Colonic mucosa (tissue), 4 donors: ENCODE data around the gene TMPRSS7. TPM values are rescaled to one million over a fixed set of nuclear protein-coding genes. Genes with fewer than 3 reads are reported as not detected.
"Not testable (repeated sequence)": the region's sequence is repeated elsewhere in the genome, so short reads cannot be mapped to it uniquely, and the experiment has no call there.

Experiments
- DNase-seq: peaks from one replicate; pipeline ENCODE4 v3.0.0-alpha.2; 2020
- H3K27ac ChIP-seq: fragments of 200-600 bp; one replicate; pipeline ENCODE4 v1.8.0; 2021
- H3K27me3 ChIP-seq: fragments of 200-600 bp; one replicate; pipeline ENCODE4 v1.8.0; 2021
- H3K36me3 ChIP-seq: fragments of 200-600 bp; one replicate; pipeline ENCODE4 v1.8.0; 2021
- H3K4me1 ChIP-seq: fragments of 200-600 bp; one replicate; pipeline ENCODE4 v1.8.0; 2021; ENCODE audit warnings: mild to moderate bottlenecking
- H3K4me3 ChIP-seq: fragments of 200-600 bp; one replicate; pipeline ENCODE4 v1.8.0; 2021
- H3K9ac ChIP-seq, 2 donors: one replicate each; pipeline ENCODE4 v1.7.0; 2013; ENCODE audit warnings: control low read depth in 2 of 2, low read depth in 2 of 2, low read length in 2 of 2
- H3K9me3 ChIP-seq: fragments of 200-600 bp; one replicate; pipeline ENCODE4 v1.8.0; 2021
- intact Hi-C: fragments of 100-400 bp; cut with DNase I; formaldehyde crosslinking; loops from one replicate; pipeline ENCODE4 v1.14.1; 2022
- total RNA-seq, 2 donors: library from RNA; stranded (reverse); fragmentation: NEBNext Ultra II Directional in 1 of 2; extraction: Animal tissue kit (Norgen Biotek cat#: 25700) in 1 of 2; gene quantifications; one replicate each; pipeline ENCODE4 v1.2.1, GENCODE V29; 2021
- TF ChIP-seq, protein P1 (sequence below): fragments of 200-600 bp; IDR thresholded peaks from one replicate; pipeline ENCODE4 v1.8.0; 2022; ENCODE audit warnings: antibody characterized with exemption, mild to moderate bottlenecking
- donor health status: healthy.
- donor health status: DM: no; HTN: no; CAD: no.
- donor health status: DM: no; HTN: no; CAD: no.

Gene TMPRSS7
- total RNA-seq, 2 donors from 2014 or later = not detected

DNA sequence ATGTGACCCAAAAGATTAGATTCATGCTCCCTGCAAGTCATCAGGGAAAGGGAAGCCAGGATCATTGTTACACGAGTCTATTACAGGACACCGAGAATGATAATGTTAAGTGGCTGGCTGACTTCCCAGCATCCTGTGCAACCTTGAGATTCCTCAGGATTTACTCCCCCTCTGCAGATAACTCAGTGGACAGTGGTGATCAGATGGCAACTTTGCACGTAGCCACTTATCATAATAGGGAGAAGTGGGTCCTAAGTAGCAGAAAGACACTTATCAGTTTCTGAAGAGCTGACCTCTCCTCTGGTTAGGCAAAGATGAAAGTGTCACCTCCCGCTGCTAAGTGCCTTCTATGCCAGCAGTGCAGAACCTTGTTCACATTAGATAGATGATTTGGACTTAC, 6.7 kb upstream of the TMPRSS7 start:
- Histone ChIP-seq H3K36me3 (no peaks in the 10 kb centered on the region), H3K4me3 (no peak overlapping the region), H3K9ac (no peak overlapping the region), H3K27me3 (no peaks in the 10 kb centered on the region), H3K9me3 (no peaks in the 10 kb centered on the region), H3K4me1 (no peaks in the 10 kb centered on the region), H3K27ac (no peak overlapping the region)
- no peak for DNase-seq
- TF ChIP-seq, protein P1, sequence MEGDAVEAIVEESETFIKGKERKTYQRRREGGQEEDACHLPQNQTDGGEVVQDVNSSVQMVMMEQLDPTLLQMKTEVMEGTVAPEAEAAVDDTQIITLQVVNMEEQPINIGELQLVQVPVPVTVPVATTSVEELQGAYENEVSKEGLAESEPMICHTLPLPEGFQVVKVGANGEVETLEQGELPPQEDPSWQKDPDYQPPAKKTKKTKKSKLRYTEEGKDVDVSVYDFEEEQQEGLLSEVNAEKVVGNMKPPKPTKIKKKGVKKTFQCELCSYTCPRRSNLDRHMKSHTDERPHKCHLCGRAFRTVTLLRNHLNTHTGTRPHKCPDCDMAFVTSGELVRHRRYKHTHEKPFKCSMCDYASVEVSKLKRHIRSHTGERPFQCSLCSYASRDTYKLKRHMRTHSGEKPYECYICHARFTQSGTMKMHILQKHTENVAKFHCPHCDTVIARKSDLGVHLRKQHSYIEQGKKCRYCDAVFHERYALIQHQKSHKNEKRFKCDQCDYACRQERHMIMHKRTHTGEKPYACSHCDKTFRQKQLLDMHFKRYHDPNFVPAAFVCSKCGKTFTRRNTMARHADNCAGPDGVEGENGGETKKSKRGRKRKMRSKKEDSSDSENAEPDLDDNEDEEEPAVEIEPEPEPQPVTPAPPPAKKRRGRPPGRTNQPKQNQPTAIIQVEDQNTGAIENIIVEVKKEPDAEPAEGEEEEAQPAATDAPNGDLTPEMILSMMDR = no peak
- intact Hi-C loops = no loop called here

DNA sequence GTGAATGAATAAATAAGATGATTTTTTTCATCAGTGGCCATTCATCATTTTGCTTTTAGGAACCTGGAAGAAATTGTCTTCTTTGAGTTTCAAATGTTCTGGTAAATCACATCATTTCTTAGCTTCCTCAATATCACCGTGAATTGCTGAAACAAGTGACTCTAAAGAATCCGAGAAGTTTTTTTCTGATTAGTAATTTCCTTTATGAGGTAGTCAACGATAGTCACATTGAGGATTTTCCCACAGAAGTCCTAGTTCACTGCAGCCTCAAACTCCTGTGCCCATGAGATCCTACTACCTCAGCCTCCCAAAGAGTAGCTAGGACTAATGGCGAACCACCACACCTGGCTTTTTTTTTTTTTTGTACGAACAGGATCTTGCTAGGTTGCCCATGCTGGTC, 3.6 kb upstream of the TMPRSS7 start:
- TF ChIP-seq, protein P1 = no peak
- no peak overlapping the region for H3K27ac ChIP-seq
- H3K27me3 ChIP-seq = no peaks in the 10 kb centered on the region
- no peaks in the 10 kb centered on the region for H3K36me3 ChIP-seq
- no peak for DNase-seq
- intact Hi-C loops = no loop called here
- H3K9ac ChIP-seq = no peak overlapping the region
- H3K4me3 ChIP-seq = no peak overlapping the region
- H3K9me3 ChIP-seq = no peaks in the 10 kb centered on the region
- H3K4me1 ChIP-seq = no peaks in the 10 kb centered on the region

DNA sequence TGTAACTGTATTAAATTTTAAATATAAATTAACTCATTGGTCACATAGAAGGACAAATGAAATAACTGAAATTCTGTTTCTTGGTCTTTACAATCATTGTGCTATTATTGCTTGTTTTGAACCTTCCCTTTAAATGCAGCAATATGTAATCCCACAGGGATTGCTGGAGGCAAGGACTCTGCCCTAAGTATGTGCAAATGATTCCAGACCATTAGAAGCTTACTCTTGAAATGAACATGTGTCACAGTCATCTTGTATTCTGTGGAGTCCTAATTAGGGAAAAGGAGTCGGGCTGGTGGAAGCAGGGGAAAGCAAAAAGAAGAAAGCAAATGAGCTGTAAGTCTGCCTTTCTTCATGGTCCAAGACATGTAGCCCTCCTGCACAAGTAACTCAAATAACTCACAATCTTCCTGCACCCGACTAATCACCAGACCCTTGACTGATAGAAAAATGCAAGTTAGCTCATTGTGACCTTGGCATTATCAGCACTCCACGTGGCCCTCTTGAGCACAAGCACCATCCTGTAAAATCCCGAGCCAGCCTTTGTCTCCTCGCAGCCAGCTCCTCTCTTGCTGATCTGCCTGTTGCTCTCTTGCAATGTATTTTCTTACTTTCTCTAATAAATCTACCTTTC, 2.3 kb upstream of the TMPRSS7 start:
- H3K4me1 ChIP-seq = no peaks in the 10 kb centered on the region
- H3K9me3 ChIP-seq = no peaks in the 10 kb centered on the region
- no peaks in the 10 kb centered on the region for H3K27me3 ChIP-seq
- TF ChIP-seq, protein P1 = no peak
- H3K4me3 ChIP-seq = no peak overlapping the region
- no peak overlapping the region for H3K9ac ChIP-seq
- no peaks in the 10 kb centered on the region for H3K36me3 ChIP-seq
- no peak for DNase-seq
- intact Hi-C loops = no loop called here
- no peak overlapping the region for H3K27ac ChIP-seq

DNA sequence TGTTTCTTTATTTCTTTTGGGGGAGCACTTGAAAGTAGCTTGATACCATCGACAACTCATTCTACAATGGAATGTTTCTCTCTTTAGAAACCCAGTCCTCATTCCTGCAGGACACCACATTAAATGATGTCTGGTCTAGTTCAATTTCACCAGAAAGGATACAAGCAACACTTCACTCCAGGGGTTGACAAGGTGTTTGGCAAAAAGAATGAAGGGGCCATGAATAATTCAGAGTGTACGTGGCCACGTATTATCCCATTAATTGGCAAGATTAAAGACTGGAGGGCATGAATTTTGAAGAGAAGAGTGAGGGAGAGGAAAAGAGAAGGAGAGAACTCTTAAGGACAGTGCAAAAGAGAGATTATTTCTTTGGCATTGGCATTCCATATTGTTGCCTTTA, 705 bp downstream of the TMPRSS7 start:
- H3K9me3 ChIP-seq = no peaks in the 10 kb centered on the region
- no peaks in the 10 kb centered on the region for H3K4me1 ChIP-seq
- TF ChIP-seq, protein P1 = no peak
- no peaks in the 10 kb centered on the region for H3K36me3 ChIP-seq
- H3K9ac ChIP-seq = no peak overlapping the region
- intact Hi-C loops = no loop called here
- no peak for DNase-seq
- no peaks in the 10 kb centered on the region for H3K27me3 ChIP-seq
- no peak overlapping the region for H3K4me3 ChIP-seq
- H3K27ac ChIP-seq = no peak overlapping the region

DNA sequence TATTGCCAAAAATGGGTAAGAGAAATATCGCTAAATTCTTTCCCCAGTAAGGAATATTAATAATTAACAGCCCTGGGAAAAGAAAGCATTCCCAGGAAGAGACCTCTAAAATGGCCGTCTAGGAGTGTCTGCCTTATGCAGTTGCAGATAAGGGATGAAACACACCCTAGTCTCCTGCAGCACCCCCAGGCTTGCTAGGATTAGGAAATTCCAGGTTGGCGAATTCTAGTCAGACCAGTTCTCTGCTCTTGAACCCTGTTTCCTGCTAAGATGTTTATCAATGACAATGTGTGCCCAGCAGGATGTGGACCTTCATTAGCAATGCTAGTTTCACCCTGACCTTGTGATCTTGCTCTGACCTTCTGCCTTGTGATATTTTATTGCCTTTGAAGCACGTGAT, 2.7 kb downstream of the TMPRSS7 start:
- H3K36me3 ChIP-seq, H3K4me1 ChIP-seq, H3K9me3 ChIP-seq, H3K4me3 ChIP-seq, H3K9ac ChIP-seq, H3K27me3 ChIP-seq, intact Hi-C loops, DNase-seq, H3K27ac ChIP-seq: not testable (repeated sequence)

DNA sequence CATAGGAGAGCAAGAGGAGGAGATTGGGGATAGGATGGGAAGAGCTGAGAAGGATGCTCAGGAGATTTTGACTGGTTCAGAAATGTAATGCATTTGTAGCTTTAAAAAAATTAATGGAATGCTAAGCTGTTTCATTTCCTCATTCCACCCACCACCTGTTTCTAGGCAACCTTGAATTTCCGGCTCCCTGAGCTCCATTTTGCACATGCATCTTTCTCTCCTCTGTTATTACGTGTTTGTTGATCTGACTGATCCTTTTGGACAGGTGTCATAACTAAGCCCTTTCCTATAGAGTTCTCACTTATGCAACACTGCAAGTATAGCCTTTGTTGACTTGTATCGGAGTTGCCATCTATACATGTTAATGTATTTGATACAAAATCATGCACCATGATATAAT, 4.3 kb downstream of the TMPRSS7 start:
- H3K4me1 ChIP-seq = no peaks in the 10 kb centered on the region
- no peak overlapping the region for H3K9ac ChIP-seq
- no peaks in the 10 kb centered on the region for H3K27me3 ChIP-seq
- no peaks in the 10 kb centered on the region for H3K9me3 ChIP-seq
- no peak for DNase-seq
- TF ChIP-seq, protein P1 = no peak
- intact Hi-C loops = no loop called here
- no peak overlapping the region for H3K4me3 ChIP-seq
- no peaks in the 10 kb centered on the region for H3K36me3 ChIP-seq
- H3K27ac ChIP-seq = no peak overlapping the region
